ENCODE results near the gene CFAP107.

- TF ChIP-seq CTCF (conservative IDR thresholded peaks at IDR 0.05 in 1 of 2, IDR thresholded peaks at IDR 0.05 in 1 of 2; ENCODE audit: extremely low read depth in 1 of 2, insufficient read depth in 1 of 2, low read depth in 1 of 2, low read length in 2 of 2): no peak
- TF ChIP-seq EZH2 (IDR thresholded peaks at IDR 0.05; ENCODE audit: borderline replicate concordance, low read length): no peak
These were observed 27.4 kb downstream of the CFAP107 start, which contains the start of gene PRAMEF12 for GRCh38 chr1:12773438-12773837.
